ENCODE results near the gene RNF224.

- no peak for TF ChIP-seq POLR2AphosphoS5 (IDR thresholded peaks at IDR 0.05; ENCODE audit: borderline replicate concordance, low read depth, low read length)
- TF ChIP-seq EZH2 (IDR thresholded peaks at IDR 0.05) = no peak
- no peak for TF ChIP-seq FOXP2 (optimal IDR thresholded peaks at IDR 0.05; ENCODE audit: control extremely low read depth, extremely low read length, insufficient read depth)
Measured at GRCh38 chr9:137278061-137278701, 50.9 kb downstream of the RNF224 start.

Data from SK-N-MC (cell line).